ENCODE data around the gene NUMBL. TPM values are rescaled to one million over a fixed set of nuclear protein-coding genes. Genes with fewer than 3 reads are reported as not detected.

Gene NUMBL
- total and polyA plus RNA-seq, 9 of the 15 experiments (the other 6 are each of a cell fraction or from before 2014, with no cell fraction given) = 0.39 to 38.6 (median 6.6) TPM

GRCh38 chr19:40619333-40620160, 70.9 kb downstream of the NUMBL start (continued):
- TF ChIP-seq, protein P1, sequence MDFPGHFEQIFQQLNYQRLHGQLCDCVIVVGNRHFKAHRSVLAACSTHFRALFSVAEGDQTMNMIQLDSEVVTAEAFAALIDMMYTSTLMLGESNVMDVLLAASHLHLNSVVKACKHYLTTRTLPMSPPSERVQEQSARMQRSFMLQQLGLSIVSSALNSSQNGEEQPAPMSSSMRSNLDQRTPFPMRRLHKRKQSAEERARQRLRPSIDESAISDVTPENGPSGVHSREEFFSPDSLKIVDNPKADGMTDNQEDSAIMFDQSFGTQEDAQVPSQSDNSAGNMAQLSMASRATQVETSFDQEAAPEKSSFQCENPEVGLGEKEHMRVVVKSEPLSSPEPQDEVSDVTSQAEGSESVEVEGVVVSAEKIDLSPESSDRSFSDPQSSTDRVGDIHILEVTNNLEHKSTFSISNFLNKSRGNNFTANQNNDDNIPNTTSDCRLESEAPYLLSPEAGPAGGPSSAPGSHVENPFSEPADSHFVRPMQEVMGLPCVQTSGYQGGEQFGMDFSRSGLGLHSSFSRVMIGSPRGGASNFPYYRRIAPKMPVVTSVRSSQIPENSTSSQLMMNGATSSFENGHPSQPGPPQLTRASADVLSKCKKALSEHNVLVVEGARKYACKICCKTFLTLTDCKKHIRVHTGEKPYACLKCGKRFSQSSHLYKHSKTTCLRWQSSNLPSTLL (IDR thresholded peaks at IDR 0.05) = no peak
- TF ChIP-seq, protein P2, sequence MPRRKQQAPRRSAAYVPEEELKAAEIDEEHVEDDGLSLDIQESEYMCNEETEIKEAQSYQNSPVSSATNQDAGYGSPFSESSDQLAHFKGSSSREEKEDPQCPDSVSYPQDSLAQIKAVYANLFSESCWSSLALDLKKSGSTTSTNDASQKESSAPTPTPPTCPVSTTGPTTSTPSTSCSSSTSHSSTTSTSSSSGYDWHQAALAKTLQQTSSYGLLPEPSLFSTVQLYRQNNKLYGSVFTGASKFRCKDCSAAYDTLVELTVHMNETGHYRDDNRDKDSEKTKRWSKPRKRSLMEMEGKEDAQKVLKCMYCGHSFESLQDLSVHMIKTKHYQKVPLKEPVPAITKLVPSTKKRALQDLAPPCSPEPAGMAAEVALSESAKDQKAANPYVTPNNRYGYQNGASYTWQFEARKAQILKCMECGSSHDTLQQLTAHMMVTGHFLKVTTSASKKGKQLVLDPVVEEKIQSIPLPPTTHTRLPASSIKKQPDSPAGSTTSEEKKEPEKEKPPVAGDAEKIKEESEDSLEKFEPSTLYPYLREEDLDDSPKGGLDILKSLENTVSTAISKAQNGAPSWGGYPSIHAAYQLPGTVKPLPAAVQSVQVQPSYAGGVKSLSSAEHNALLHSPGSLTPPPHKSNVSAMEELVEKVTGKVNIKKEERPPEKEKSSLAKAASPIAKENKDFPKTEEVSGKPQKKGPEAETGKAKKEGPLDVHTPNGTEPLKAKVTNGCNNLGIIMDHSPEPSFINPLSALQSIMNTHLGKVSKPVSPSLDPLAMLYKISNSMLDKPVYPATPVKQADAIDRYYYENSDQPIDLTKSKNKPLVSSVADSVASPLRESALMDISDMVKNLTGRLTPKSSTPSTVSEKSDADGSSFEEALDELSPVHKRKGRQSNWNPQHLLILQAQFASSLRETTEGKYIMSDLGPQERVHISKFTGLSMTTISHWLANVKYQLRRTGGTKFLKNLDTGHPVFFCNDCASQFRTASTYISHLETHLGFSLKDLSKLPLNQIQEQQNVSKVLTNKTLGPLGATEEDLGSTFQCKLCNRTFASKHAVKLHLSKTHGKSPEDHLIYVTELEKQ (CRISPR knock-in tag; IDR thresholded peaks at IDR 0.05) = no peak
- no peak for TF ChIP-seq RREB1 (CRISPR knock-in tag; IDR thresholded peaks at IDR 0.05)
- TF ChIP-seq NFE2L1 (tag; IDR thresholded peaks at IDR 0.05; ENCODE audit: borderline replicate concordance, low read depth) = no peak

Measured in K562 (cell line).